CD8-positive, alpha-beta memory T cell (primary cell): Measurements from ENCODE around the gene SGO2. TPM values are rescaled to one million over a fixed set of nuclear protein-coding genes. Genes with fewer than 3 reads are reported as not detected.
"Not testable (repeated sequence)": the region's sequence is repeated elsewhere in the genome, so short reads cannot be mapped to it uniquely, and the experiment has no call there.

Source experiments
- CTCF ChIA-PET: fragments of 350-600 bp; sonication (Branson Sonifier 250); formaldehyde crosslinking; loops from one replicate; lab custom pipeline; 2021; ENCODE audit warnings: antibody characterized with exemption; lab: Charles Lee
- POLR2A ChIA-PET: fragments of 350-600 bp; sonication (Branson Sonifier 250); formaldehyde crosslinking; loops from one replicate; lab custom pipeline; 2021; ENCODE audit warnings: antibody characterized with exemption; lab: Charles Lee
- DNase-seq, 5 donors: peaks; one replicate each; pipeline versions ENCODE4 v3.0.0 to v3.0.0-alpha.2; 2020 to 2022; ENCODE audit warnings: mixed read lengths in 1 of 5
- H3K27ac ChIP-seq: one replicate; pipeline ENCODE4 v1.7.0; 2013; ENCODE audit warnings: low read depth, mild to moderate bottlenecking, low read length, moderate library complexity
- H3K27me3 ChIP-seq: 2 replicates; pipeline ENCODE4 v1.7.0; 2013; ENCODE audit warnings: low read length, mild to moderate bottlenecking; ENCODE audit not compliant: insufficient read depth, poor library complexity, severe bottlenecking
- H3K36me3 ChIP-seq: 2 replicates; pipeline ENCODE4 v1.7.0; 2013; ENCODE audit warnings: mild to moderate bottlenecking, low read length, moderate library complexity; ENCODE audit not compliant: insufficient read depth
- H3K4me1 ChIP-seq: 2 replicates; pipeline ENCODE4 v1.7.0; 2013; ENCODE audit warnings: mild to moderate bottlenecking, low read length, moderate library complexity; ENCODE audit not compliant: insufficient read depth
- H3K4me3 ChIP-seq: 2 replicates; pipeline ENCODE4 v1.7.0; 2013; ENCODE audit warnings: mild to moderate bottlenecking, low read length
- H3K9me3 ChIP-seq: 2 replicates; pipeline ENCODE4 v1.7.0; 2013; ENCODE audit warnings: mild to moderate bottlenecking, low read length
- H3K27ac Mint-ChIP-seq, 8 donors: one replicate each; pipeline ENCODE4 v1.8.0; 2020 to 2021; ENCODE audit warnings: mixed read lengths in 8 of 8, mild to moderate bottlenecking in 6 of 8, inconsistent platforms in 3 of 8, moderate library complexity in 3 of 8
- H3K27me3 Mint-ChIP-seq, 2 donors: one replicate each; pipeline ENCODE4 v1.8.0; 2020 to 2021; ENCODE audit warnings: mixed read lengths in 2 of 2, mild to moderate bottlenecking in 1 of 2, moderate library complexity in 1 of 2
- H3K36me3 Mint-ChIP-seq, 3 donors: one replicate each; pipeline ENCODE4 v1.8.0; 2020 to 2021; ENCODE audit warnings: mixed read lengths in 3 of 3, inconsistent platforms in 1 of 3, mild to moderate bottlenecking in 1 of 3
- H3K4me1 Mint-ChIP-seq, 3 donors: one replicate each; pipeline ENCODE4 v1.8.0; 2020 to 2021; ENCODE audit warnings: mixed read lengths in 3 of 3, inconsistent platforms in 1 of 3, mild to moderate bottlenecking in 1 of 3
- H3K4me3 Mint-ChIP-seq, 7 donors: one replicate each; pipeline ENCODE4 v1.8.0; 2020 to 2021; ENCODE audit warnings: mixed read lengths in 7 of 7, mild to moderate bottlenecking in 6 of 7, moderate library complexity in 4 of 7, inconsistent platforms in 2 of 7
- H3K9me3 Mint-ChIP-seq, 5 donors: one replicate each; pipeline ENCODE4 v1.8.0; 2020 to 2022; ENCODE audit warnings: mixed read lengths in 5 of 5, mild to moderate bottlenecking in 3 of 5, moderate library complexity in 2 of 5, inconsistent platforms in 1 of 5
- polyA plus RNA-seq: library from polyadenylated mRNA; unstranded; fragments of 300-500 nt; fragmentation: Illumina TruSeq; gene quantifications from one replicate; pipeline ENCODE4 v1.2.3, GENCODE V29; 2021
- total RNA-seq, 2 experiments: library from RNA; stranded (reverse); gene quantifications; one replicate each; pipeline ENCODE4 v1.2.3, GENCODE V29; 2021

SGO2 gene
- total and polyA plus RNA-seq, 3 experiments from 2014 or later: 3.5 to 19.9 (median 18.6) TPM

GRCh38 chr2:200566596-200566995, 40.6 kb downstream of the SGO2 start:
- H3K27ac Mint-ChIP-seq, H3K4me1 Mint-ChIP-seq, CTCF ChIA-PET, H3K27ac ChIP-seq, H3K27me3 ChIP-seq, H3K27me3 Mint-ChIP-seq, H3K9me3 Mint-ChIP-seq, H3K4me1 ChIP-seq, H3K4me3 ChIP-seq, H3K36me3 ChIP-seq, DNase-seq, H3K9me3 ChIP-seq, H3K4me3 Mint-ChIP-seq, POLR2A ChIA-PET: not testable (repeated sequence)
- peaks cover 0 to 20% (median 5%) of the 10 kb centered on the region in 3 donors for H3K36me3 Mint-ChIP-seq

- DNase-seq: no peak
Measured at GRCh38 chr2:200567932-200568331, 41.9 kb downstream of the SGO2 start.

GRCh38 chr2:200575957-200576356, 50.0 kb downstream of the SGO2 start:
- H3K9me3 ChIP-seq: no peaks in the 10 kb centered on the region
- no peak overlapping the region for H3K4me3 Mint-ChIP-seq
- POLR2A ChIA-PET: no interaction called here
- no peak for DNase-seq
- H3K36me3 ChIP-seq: no peaks in the 10 kb centered on the region
- H3K4me1 ChIP-seq: no peaks in the 10 kb centered on the region
- H3K27ac Mint-ChIP-seq: peak overlapping the region in 1 of 8 donors; percentile 13
- no peaks in the 10 kb centered on the region for H3K4me1 Mint-ChIP-seq
- H3K27me3 Mint-ChIP-seq: no peaks in the 10 kb centered on the region
- H3K4me3 ChIP-seq: no peak overlapping the region
- no peaks in the 10 kb centered on the region for H3K27me3 ChIP-seq
- peaks cover 0 to 4% (median 0%) of the 10 kb centered on the region in 3 donors for H3K36me3 Mint-ChIP-seq
- H3K9me3 Mint-ChIP-seq: no peaks in the 10 kb centered on the region
- CTCF ChIA-PET: no interaction called here
- H3K27ac ChIP-seq: no peak overlapping the region

More at GRCh38 chr2:200567932-200568331, 41.9 kb downstream of the SGO2 start:
- no peaks in the 10 kb centered on the region for H3K4me1 Mint-ChIP-seq
- Histone ChIP-seq H3K9me3 (no peaks in the 10 kb centered on the region), H3K4me1 (no peaks in the 10 kb centered on the region), H3K4me3 (no peak overlapping the region), H3K27me3 (no peaks in the 10 kb centered on the region), H3K27ac (no peak overlapping the region), H3K36me3 (no peaks in the 10 kb centered on the region)
- no peak overlapping the region for H3K27ac Mint-ChIP-seq
- H3K36me3 Mint-ChIP-seq: peaks cover 0 to 20% (median 5%) of the 10 kb centered on the region in 3 donors
- ChIA-PET CTCF (no interaction called here), POLR2A (no interaction called here)
- no peak overlapping the region for H3K4me3 Mint-ChIP-seq
- no peaks in the 10 kb centered on the region for H3K9me3 Mint-ChIP-seq
- no peaks in the 10 kb centered on the region for H3K27me3 Mint-ChIP-seq

- DNase-seq: no peak
- POLR2A ChIA-PET: no interaction called here
- H3K4me3 ChIP-seq: no peak overlapping the region
Measured at GRCh38 chr2:200577027-200577426, 51.0 kb downstream of the SGO2 start.

GRCh38 chr2:200578778-200579177, 52.8 kb downstream of the SGO2 start:
- H3K36me3 ChIP-seq: no peaks in the 10 kb centered on the region
- no peaks in the 10 kb centered on the region for H3K4me1 ChIP-seq
- Mint-ChIP-seq H3K27ac (no peak overlapping the region), H3K4me3 (no peak overlapping the region), H3K4me1 (no peaks in the 10 kb centered on the region), H3K9me3 (no peaks in the 10 kb centered on the region), H3K36me3 (no peaks in the 10 kb centered on the region), H3K27me3 (no peaks in the 10 kb centered on the region)
- no peak overlapping the region for H3K27ac ChIP-seq
- H3K27me3 ChIP-seq: no peaks in the 10 kb centered on the region
- no peaks in the 10 kb centered on the region for H3K9me3 ChIP-seq
- ChIA-PET POLR2A (no interaction called here), CTCF (interaction anchor here (0.7 kb wide), 1 partner anchor 35 kb away, joined by 3 read pairs; no protein-coding TSS in a partner anchor)
- H3K4me3 ChIP-seq: no peak overlapping the region
- no peak for DNase-seq

More at GRCh38 chr2:200577027-200577426, 51.0 kb downstream of the SGO2 start:
- Histone ChIP-seq H3K36me3 (no peaks in the 10 kb centered on the region), H3K27ac (no peak overlapping the region), H3K27me3 (no peaks in the 10 kb centered on the region), H3K9me3 (no peaks in the 10 kb centered on the region), H3K4me1 (no peaks in the 10 kb centered on the region)
- Mint-ChIP-seq H3K36me3 (no peaks in the 10 kb centered on the region), H3K4me1 (no peaks in the 10 kb centered on the region), H3K9me3 (no peaks in the 10 kb centered on the region), H3K27ac (peak overlapping the region in 1 of 8 donors; percentile 26), H3K27me3 (no peaks in the 10 kb centered on the region), H3K4me3 (no peak overlapping the region)
- CTCF ChIA-PET: no interaction called here

GRCh38 chr2:200584639-200585038, 58.6 kb downstream of the SGO2 start:
- no peaks in the 10 kb centered on the region for H3K27me3 ChIP-seq
- H3K4me1 ChIP-seq: peaks cover 6% of the 10 kb centered on the region
- H3K9me3 ChIP-seq: no peaks in the 10 kb centered on the region
- ChIA-PET CTCF (no interaction called here), POLR2A (no interaction called here)
- H3K27me3 Mint-ChIP-seq: peaks cover 0 to 5% of the 10 kb centered on the region in 2 donors
- no peak overlapping the region for H3K4me3 ChIP-seq
- H3K27ac Mint-ChIP-seq: no peak overlapping the region
- H3K4me1 Mint-ChIP-seq: peaks cover 8 to 13% (median 10%) of the 10 kb centered on the region in 3 donors
- no peaks in the 10 kb centered on the region for H3K36me3 Mint-ChIP-seq
- DNase-seq: no peak
- H3K36me3 ChIP-seq: no peaks in the 10 kb centered on the region
- peak overlapping the region in 1 of 7 donors; percentile 28 for H3K4me3 Mint-ChIP-seq
- H3K9me3 Mint-ChIP-seq: no peaks in the 10 kb centered on the region
- no peak overlapping the region for H3K27ac ChIP-seq

GRCh38 chr2:200585340-200585729, 59.3 kb downstream of the SGO2 start:
- H3K27me3 ChIP-seq: no peaks in the 10 kb centered on the region
- H3K4me3 ChIP-seq: peak overlapping the region; percentile 51
- Mint-ChIP-seq H3K9me3 (no peaks in the 10 kb centered on the region), H3K4me1 (peaks cover 8 to 13% (median 10%) of the 10 kb centered on the region in 3 donors), H3K36me3 (no peaks in the 10 kb centered on the region), H3K27me3 (peaks cover 0 to 5% of the 10 kb centered on the region in 2 donors), H3K4me3 (peak overlapping the region; percentile 78 to 90 (median 84)), H3K27ac (peak overlapping the region in 3 of 8 donors; percentile 14 to 56 (median 48))
- ChIA-PET POLR2A (no interaction called here), CTCF (no interaction called here)
- peaks cover 6% of the 10 kb centered on the region for H3K4me1 ChIP-seq
- no peaks in the 10 kb centered on the region for H3K9me3 ChIP-seq
- no peak overlapping the region for H3K27ac ChIP-seq
- DNase-seq: no peak
- no peaks in the 10 kb centered on the region for H3K36me3 ChIP-seq

- Histone ChIP-seq H3K4me3 (peak within 1 kb of the TSS; percentile 51), H3K4me1 (peaks cover 6% of the 10 kb centered on the region), H3K27ac (no peak within 1 kb of the TSS), H3K27me3 (no peaks in the 10 kb centered on the region), H3K36me3 (no peaks in the 10 kb centered on the region), H3K9me3 (no peaks in the 10 kb centered on the region)
- POLR2A ChIA-PET: no interaction called here
- Mint-ChIP-seq H3K36me3 (no peaks in the 10 kb centered on the region), H3K9me3 (no peaks in the 10 kb centered on the region), H3K27me3 (peaks cover 0 to 11% of the 10 kb centered on the region in 2 donors), H3K4me1 (peaks cover 8 to 13% (median 10%) of the 10 kb centered on the region in 3 donors), H3K27ac (peak within 1 kb of the TSS in 5 of 8 donors; percentile 14 to 78 (median 61)), H3K4me3 (peak within 1 kb of the TSS; percentile 78 to 90 (median 84))
- peak in 2 of 5 donors; percentile 3 to 28 for DNase-seq
- CTCF ChIA-PET: interaction anchor here (1.2 kb wide), 1 partner anchor 13 kb away, joined by 3 read pairs; no protein-coding TSS in a partner anchor
Measured at GRCh38 chr2:200585730-200586643, 60.0 kb downstream of the SGO2 start, which contains the start of gene AOX1. Gene AOX1, plus strand, starts transcription at chr2:200586014. Its CDS starts 95 bp downstream, at chr2:200586109.
